SK-N-SH (cell line): ENCODE results near the gene CDH22.

Experiments used
- CTCF ChIP-seq: fragments of 200-600 bp; sonication (generic); IDR thresholded peaks from 2 replicates; pipeline ENCODE4 v1.6.1; 2017; ENCODE audit warnings: antibody characterized with exemption, mild to moderate bottlenecking, moderate library complexity
- IRF3 ChIP-seq: fragments of 150-350 bp; IDR thresholded peaks from 2 replicates; pipeline ENCODE4 v1.6.1; 2016; ENCODE audit warnings: mild to moderate bottlenecking, low read depth, low read length
- MXI1 ChIP-seq: IDR thresholded peaks from 2 replicates; pipeline ENCODE4 v1.6.1; 2012; ENCODE audit warnings: mild to moderate bottlenecking, low read depth, low read length, improper control_type of control experiment
- POLR2AphosphoS5 ChIP-seq: IDR thresholded peaks from 2 replicates; pipeline ENCODE4 v1.6.1; 2012; ENCODE audit warnings: low read depth, low read length
- REST ChIP-seq: IDR thresholded peaks from 2 replicates; pipeline ENCODE4 v1.6.1; 2012; ENCODE audit warnings: mild to moderate bottlenecking, low read depth, low read length, moderate library complexity
- RXRA ChIP-seq: IDR thresholded peaks from 2 replicates; pipeline ENCODE4 v1.4.0; 2012; ENCODE audit warnings: low read depth, mild to moderate bottlenecking, borderline replicate concordance
- USF1 ChIP-seq: IDR thresholded peaks from 2 replicates; pipeline ENCODE4 v1.4.0; 2012; ENCODE audit warnings: low read depth, borderline replicate concordance
- TF ChIP-seq, protein P1 (sequence below): IDR thresholded peaks from 2 replicates; pipeline ENCODE4; 2012
- TF ChIP-seq, protein P2 (sequence below): IDR thresholded peaks from 2 replicates; pipeline ENCODE4 v1.4.0; 2012; ENCODE audit warnings: low read depth

GRCh38 chr20:46203510-46203837, 104.8 kb downstream of the CDH22 start:
- TF ChIP-seq, protein P1, sequence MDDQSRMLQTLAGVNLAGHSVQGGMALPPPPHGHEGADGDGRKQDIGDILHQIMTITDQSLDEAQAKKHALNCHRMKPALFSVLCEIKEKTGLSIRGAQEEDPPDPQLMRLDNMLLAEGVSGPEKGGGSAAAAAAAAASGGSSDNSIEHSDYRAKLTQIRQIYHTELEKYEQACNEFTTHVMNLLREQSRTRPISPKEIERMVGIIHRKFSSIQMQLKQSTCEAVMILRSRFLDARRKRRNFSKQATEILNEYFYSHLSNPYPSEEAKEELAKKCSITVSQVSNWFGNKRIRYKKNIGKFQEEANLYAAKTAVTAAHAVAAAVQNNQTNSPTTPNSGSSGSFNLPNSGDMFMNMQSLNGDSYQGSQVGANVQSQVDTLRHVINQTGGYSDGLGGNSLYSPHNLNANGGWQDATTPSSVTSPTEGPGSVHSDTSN, result no peak
- TF ChIP-seq IRF3 (no peak), CTCF (no peak), MXI1 (no peak), REST (no peak), USF1 (no peak), RXRA (no peak), POLR2AphosphoS5 (no peak)
- TF ChIP-seq, protein P2, sequence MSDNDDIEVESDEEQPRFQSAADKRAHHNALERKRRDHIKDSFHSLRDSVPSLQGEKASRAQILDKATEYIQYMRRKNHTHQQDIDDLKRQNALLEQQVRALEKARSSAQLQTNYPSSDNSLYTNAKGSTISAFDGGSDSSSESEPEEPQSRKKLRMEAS, result no peak
